ENCODE measurements around the gene TEX29.

- TF ChIP-seq POLR2A (IDR thresholded peaks at IDR 0.05; ENCODE audit: low read length) (no peak), GATA1 (IDR thresholded peaks at IDR 0.05; ENCODE audit: low read depth, low read length) (no peak)
Observed at GRCh38 chr13:111363121-111363520, 42.7 kb downstream of the TEX29 start.

Measured in erythroblast (primary cell).